ENCODE measurements around the gene GRID2IP.

- TF ChIP-seq, protein P1, sequence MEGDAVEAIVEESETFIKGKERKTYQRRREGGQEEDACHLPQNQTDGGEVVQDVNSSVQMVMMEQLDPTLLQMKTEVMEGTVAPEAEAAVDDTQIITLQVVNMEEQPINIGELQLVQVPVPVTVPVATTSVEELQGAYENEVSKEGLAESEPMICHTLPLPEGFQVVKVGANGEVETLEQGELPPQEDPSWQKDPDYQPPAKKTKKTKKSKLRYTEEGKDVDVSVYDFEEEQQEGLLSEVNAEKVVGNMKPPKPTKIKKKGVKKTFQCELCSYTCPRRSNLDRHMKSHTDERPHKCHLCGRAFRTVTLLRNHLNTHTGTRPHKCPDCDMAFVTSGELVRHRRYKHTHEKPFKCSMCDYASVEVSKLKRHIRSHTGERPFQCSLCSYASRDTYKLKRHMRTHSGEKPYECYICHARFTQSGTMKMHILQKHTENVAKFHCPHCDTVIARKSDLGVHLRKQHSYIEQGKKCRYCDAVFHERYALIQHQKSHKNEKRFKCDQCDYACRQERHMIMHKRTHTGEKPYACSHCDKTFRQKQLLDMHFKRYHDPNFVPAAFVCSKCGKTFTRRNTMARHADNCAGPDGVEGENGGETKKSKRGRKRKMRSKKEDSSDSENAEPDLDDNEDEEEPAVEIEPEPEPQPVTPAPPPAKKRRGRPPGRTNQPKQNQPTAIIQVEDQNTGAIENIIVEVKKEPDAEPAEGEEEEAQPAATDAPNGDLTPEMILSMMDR (IDR thresholded peaks at IDR 0.05): no peak
- no peak for TF ChIP-seq POLR2A (IDR thresholded peaks at IDR 0.05)
These were observed 60.1 kb downstream of the GRID2IP start for GRCh38 chr7:6491194-6491593.

Data from uterus (tissue), 2 donors.